ENCODE results near the gene CARD18.

Gene CARD18, protein sequence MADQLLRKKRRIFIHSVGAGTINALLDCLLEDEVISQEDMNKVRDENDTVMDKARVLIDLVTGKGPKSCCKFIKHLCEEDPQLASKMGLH

GRCh38 chr11:105139669-105140068 lies at the start of gene CARD18:
CARD18 (minus strand) TSS chr11:105139769; CDS start chr11:105139726, 43 bp downstream.
- no peak for DNase-seq

GRCh38 chr11:105183987-105184386 lies 44.4 kb upstream of the CARD18 start:
- no peak for DNase-seq

- no peak for DNase-seq
Observed at GRCh38 chr11:105183426-105183825, 43.9 kb upstream of the CARD18 start.

DNA sequence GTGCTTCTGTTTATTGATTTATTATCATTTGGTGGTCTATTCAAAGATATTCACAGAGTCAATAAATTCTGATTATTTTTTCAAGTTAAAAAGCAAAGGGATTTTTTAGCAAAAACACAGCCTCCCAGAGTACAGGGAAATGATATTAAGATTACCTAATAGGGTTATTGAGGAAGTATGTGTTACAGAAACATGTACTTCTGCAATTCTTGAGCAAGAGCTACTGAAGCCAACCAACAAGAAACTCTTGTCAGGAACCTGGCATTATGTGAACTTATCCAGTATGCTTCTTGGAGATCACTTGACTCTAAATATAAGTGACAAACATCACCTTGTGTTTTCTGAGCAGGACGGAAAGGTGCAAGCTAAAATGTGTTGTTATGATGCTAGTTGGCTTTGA lies 42.0 kb upstream of the CARD18 start:
- DNase-seq: peak; percentile 33

- DNase-seq: peak; percentile 27
Observed at GRCh38 chr11:105181100-105181499, 41.5 kb upstream of the CARD18 start.

DNA sequence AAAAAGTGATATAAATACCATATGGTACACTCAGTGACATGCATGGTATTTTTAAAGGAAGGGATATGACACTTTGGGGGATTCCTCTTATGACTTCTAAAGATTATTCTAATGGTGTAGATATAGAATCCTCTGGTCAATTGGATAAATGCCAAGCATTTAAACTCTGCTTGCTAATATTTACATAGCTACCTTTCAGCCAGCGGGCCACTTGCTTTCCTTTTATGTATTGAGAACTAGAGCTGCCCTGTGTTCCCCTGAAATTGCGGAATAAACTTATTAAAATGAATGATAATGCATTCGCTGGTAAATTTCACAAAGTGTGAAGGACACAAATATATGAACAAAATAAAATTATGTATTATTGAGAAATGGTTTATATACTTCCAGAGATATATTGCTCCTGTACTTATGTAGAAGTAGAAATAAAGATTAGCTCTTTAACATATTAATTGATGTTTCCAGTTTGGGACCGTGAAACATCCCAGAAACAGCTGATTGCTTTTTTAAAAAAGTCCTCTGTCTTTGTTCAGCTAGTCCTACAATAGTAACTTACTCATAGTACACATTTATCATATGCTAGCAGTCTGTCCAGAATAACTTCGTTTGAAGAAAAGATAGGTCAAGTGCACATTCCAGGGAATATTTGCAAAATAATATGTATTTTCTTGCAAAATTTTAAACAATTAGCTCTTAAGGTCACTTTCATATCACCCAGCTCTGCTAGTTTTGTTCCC lies 40.1 kb upstream of the CARD18 start:
- no peak for DNase-seq

- DNase-seq: no peak
Observed at GRCh38 chr11:105177658-105178057, 38.1 kb upstream of the CARD18 start.

GRCh38 chr11:105168457-105168856 lies 28.9 kb upstream of the CARD18 start:
- DNase-seq: no peak

DNA sequence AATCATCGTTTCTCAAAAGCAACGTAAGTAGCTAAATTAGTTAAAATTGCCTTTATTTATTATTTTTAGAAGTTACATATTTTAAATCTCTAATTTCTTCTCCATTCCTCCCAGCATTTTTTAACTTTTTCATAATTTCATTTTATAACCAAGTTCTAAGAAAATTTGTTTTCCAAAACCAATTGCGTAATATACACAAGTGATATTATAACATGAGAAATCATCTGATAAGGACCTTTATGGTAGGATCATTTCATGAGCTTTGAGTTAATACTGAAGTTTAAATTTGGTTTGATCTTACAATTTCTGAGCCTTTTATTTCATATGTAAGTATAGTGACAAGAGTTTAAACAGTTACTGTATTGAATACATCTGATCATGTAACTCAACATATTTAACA lies 27.7 kb upstream of the CARD18 start:
- DNase-seq: no peak

DNA sequence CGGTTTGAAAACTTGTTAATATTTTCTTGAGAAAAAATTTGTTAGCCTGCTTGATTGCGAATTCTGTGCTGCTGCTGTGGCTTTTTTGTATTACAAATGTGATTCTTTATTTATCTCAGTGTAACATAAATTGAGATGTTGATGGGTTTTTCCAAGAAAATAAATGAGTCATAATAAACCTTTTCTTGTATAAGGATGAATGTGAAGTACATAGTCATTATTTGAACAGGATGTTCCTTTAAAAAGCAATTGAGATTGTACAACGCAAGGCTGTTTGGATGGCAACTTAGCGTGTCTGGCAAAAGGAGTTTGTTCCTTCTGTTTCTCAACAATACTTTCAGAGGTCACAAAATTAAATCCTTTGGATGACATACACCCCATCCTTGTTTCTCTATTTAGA lies 24.6 kb upstream of the CARD18 start:
- DNase-seq: no peak

DNA sequence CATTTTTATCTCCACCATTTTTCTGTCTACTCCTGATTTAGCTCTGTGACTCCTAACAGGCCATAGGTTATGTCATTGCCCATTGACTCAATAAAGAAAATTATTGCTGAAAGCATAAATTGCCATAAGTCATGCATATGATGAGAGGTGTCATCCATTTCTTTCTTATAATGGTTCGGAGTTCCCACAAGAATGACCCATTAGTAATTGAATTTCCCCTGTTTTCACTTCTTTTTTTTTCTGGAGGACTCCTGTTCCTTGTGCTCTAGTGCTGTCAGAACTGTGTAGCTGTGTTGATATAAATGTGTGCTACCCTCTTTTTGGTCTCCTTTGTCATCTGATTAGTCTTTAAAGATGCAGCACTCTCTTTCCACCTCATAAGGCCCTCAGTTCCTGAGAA lies 22.9 kb upstream of the CARD18 start:
- DNase-seq: no peak

- DNase-seq: no peak
Observed at GRCh38 chr11:105158436-105158835, 18.9 kb upstream of the CARD18 start.

DNA sequence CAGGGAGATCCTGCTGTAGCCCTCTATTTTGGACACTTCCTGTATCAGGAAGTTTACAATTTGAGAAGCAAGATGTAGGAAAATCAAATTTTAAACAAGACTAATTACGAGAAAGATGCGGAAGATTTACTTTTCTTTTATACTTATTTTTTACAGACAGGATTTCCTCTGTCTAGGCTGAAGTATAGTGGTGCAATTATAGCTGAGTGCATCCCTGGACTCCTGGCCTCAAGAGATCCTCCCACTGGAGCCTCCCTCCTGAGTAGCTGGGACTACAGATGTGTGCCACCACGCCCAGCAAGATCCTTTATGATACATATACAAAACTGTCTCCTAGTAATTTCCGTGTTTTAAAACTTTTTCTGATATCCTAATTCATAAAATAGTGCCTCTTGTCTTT lies 17.2 kb upstream of the CARD18 start:
- DNase-seq: no peak

DNA sequence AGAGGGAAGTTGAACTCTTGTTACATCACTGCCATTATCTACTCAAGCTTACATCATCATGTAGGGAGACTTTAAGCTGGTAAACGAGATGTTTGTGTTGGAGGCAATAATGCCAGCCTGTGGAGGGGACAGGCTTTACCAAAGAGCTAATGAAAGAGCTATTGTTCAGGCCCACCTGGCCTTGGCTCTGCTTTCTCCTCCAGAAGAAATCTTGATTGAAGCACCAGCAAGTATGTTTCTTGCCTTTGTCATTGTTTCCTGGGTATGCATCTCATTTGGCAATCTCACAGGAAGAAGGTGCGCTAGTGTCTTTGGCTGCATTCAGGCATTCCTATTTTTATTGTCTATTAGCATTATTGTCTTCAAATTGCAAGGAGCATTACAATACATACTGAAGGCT lies 16.7 kb upstream of the CARD18 start:
- no peak for DNase-seq

- no peak for DNase-seq
Observed at GRCh38 chr11:105155679-105156078, 16.1 kb upstream of the CARD18 start.

DNA sequence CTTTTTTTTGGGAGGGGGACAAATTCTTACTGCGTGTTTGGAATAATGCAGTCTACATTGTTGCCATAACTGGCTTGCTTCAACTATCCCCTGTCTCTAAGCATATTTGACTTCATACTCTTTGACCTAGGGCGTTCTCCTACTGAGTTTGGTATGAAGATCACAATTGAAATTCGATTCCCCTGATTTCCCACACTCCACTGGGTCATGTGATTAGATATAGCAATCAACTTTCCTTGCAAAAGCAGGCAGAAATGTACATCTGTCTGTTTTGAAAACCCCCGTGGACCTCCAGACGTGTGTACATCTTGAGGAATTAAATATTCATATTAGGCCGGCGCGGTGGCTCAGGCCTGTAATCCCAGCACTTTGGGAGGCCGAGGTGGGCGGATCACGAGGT lies 13.8 kb upstream of the CARD18 start:
- DNase-seq: no peak

GRCh38 chr11:105152560-105152959 lies 13.0 kb upstream of the CARD18 start:
- no peak for DNase-seq

DNA sequence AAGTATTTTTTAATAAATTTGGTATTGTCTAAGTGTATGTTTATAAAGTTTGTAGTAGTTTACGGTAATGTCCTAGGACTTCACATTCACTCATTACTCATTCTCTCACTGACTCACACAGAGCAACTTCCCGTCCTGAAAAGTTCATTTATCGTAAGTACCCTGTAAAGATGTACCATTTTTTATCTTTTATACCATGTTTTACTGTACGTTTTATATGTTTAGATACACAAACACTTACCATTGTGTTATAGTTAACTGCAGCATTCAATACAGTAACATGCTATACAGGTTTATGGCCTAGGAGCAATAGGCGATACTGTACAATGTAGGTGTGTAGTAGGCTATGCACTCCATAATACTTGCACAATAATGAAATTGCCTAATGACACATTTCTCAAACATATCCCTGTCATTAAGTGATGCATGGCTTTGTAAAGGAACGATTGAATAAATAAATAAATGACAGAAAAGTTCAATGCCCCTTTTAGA lies 12.5 kb upstream of the CARD18 start:
- no peak for DNase-seq

DNA sequence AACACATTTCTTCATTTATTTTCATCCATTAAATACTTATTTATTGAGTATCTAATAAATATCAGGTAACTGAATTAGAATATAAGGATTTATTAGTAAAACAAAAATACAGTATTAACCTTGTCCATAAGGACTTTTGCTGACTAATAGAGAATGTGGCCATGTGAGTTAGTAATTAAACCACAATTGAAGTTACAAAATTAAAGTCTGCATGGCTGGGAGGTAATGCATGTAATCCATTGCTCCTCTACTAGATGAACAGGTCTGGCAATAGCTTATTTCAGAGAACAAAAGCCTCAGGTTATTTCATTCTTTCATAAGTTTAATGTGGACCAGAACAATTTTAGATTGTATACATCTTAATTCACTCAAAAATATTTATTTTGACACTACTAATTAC lies 9.9 kb upstream of the CARD18 start:
- no peak for DNase-seq

DNA sequence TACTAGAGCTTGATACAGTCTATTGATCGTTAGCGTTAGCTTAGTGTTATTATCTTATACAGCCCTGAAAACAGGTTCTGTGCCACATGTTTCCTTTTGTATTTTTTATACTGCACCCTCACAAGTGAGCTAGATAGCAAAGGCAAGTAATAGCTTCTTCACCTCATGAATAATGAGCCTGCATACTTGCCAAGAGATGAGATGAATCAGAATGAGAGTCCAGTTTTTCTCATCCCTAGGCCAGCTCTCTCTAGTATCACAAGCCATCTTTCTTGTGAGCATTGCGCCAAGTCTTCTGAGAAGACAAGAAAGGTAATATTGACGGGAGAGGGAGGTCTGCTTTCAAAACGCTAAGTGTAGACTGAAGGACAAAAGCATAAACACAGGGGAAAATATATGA lies 8.7 kb upstream of the CARD18 start:
- DNase-seq: no peak

DNA sequence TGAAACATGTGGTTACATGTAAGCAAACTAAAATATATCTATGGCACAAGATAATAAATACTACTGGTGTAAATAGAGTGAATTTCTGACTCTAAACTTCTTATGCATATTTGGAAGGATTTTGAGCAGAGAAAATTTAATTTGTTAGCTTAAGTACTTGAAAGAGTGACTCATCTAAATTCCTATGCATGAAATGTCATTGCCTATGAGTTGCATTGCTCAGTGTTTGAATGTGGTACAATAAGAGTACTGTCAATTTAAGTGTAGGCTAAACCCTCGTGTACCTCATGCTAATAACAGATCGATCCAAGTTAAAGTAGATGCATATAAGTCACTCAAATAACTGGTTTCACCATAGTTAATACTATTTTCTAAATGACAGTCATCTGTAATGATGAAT lies 5.3 kb upstream of the CARD18 start:
- no peak for DNase-seq

DNA sequence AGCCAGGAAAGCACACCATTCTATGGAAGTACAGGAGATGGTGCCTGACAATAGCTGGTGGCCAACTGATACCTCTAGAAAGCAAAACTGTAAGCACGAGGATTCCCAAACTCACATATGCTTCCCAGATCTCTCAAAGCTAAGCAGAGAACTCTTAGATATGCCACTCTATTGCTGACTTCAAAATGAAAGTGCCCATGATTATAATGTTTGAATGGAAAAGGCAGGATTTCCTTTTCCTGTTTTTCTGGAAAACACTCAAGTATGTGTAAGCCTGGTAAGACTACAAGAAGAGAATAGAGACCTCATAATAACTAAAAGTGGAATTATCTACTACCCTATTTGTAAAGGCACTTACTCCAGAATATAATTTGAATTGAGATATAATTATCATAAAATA lies 2.6 kb upstream of the CARD18 start:
- DNase-seq: no peak

DNA sequence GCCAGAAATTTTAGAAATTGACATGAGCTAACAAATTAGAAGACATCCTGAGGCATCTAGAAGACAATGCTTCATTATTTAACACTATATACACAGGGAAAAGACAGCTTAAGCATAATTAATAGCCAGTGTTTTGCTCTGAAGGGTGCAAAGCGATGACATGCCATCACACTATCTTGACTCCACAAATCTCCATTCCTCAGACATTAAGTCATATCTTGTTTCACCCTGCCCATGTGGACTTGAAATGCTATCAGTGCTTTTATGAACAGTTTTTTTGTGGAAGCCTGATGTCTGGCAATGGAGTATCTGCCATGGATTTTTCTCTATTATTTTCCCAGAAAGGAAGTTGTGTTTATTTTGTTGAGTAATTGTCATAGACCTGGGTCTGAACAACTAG lies 2.3 kb downstream of the CARD18 start:
- DNase-seq: no peak

DNA sequence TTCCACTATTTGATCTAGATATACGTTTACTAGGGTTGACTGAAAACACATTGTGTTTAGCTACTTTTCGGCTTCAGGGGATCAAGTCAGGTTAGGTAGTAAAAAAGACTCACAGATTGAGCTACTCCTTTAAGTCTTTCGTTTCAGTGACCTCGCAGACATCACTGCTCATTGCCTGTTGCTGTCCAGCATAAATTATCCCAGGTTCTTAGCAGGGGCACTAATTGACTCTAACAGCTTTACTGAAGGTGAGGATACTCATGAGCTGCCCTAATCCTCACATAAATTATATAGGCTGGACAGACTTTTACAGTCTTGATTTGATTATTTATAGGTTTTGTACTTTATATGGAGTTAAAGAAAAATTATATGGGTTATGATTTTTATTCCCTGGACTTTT lies 3.7 kb downstream of the CARD18 start:
- DNase-seq: no peak

Data from KG1 (cell line).